GM18867 (cell line): ENCODE results near the gene NFU1.
A peak's percentile ranks its signal among the peaks of the same experiment; 100 is the strongest.

Experiments used
- ATAC-seq: cut with Tn5 transposase; IDR thresholded peaks from one replicate; pipeline ENCODE4 v1.9.1; 2021; ENCODE audit warnings: mild to moderate bottlenecking, moderate library complexity; ENCODE audit not compliant: unreplicated experiment

Gene NFU1

DNA sequence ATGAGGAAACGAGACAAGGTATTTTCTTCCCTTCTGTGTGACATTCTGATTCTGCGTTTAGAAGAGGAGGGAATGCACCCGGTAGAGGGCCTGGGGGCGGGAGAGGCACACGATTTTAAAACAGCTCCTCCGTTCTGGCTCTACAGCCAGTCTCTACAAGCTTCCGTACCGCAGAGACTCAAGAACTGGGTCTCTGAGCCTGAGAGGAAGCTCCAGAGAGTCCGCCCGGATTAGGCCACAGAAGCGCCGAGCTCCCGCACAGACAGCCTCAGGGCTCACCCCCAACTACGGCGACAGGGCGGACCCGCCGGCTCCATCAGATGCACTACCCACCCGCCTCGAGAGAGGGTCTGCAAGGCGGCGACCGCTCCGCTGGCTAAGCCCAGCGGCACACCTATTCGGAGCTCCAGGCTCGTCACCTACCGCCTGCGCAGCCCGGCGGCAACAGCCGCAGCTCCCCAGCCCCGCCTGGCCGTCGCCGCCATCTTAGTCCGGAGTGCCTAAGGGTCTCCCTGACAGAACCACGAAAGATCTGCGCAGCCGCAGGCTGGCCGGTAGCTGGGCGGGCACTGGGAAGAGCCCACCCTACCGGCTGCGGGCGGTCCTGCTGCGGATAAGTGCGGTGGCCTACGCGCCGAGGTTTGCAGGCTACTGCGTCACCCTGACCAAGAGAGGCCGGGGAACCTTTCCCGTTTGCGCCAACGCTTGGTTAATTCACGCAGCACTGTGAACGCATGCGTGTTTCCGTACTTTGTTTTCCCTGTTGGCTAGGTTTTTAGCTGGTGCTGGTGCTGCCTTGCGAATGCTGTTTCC, at the start of gene NFU1:
TSS of gene NFU1 (minus strand) at position 498 of the 813 bp plus-strand sequence. CDS start at position 485, 13 bp downstream.
- ATAC-seq = peak; percentile 92

- no peak for ATAC-seq
These were observed 46.5 kb upstream of the NFU1 start for GRCh38 chr2:69483696-69484095.

DNA sequence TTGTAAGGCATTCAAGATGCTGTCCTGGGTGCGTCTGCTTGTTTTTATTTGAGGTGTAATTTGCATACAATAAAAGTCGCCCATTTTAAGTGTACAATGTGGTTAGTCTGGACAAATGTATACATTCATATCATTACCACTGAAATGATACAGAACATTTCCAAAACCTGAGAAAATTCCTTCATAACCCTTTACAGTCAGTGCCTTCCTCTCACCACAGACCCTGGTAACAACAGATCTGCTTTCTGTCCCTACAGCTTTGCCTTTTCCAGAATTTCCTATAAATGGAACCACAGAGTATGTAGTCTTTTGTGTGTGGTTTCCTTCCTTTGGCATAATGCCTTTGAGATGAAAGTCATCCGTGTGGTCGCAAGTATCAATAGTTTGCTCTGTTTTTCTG, 45.8 kb upstream of the NFU1 start:
- no peak for ATAC-seq

DNA sequence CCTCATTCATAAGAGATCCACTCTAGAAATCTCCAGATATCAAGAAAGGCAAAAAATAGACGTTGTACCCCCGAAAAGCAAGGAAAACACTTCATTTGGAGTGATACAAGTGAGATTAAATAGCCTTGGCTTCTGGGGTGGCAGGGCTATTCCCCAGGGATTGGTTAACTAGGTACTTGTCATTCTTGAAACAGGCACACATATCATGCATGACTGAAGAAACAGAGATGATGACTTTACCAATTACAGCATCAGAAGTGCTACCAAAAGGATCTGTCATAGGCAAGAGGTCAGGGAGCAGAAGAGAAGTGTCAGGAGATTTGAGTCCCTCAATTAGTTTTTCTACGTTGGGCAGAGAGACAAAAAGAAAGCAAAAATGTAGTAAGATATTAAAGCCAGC, 45.2 kb upstream of the NFU1 start:
- ATAC-seq = no peak

DNA sequence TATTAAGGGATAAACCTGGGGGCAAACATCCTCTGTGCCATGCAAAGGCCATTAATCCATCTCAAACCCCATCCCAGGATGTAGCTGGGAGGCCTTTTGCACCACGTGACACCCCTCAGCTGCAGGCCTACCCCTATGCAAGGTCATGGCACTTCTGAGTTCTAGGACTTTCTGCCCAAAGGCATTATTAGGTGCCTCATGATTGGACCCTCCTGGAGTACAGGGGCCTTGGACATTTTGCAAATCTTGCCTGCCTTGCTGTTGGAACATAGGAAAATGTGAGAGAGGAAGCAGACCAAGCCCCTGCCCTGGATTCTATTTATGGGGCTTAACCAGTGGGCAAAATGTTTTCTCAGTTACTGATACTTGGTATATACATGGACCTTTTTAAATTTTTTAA, 44.2 kb upstream of the NFU1 start:
- ATAC-seq = no peak

GRCh38 chr2:69477627-69478026, 40.4 kb upstream of the NFU1 start:
- no peak for ATAC-seq

DNA sequence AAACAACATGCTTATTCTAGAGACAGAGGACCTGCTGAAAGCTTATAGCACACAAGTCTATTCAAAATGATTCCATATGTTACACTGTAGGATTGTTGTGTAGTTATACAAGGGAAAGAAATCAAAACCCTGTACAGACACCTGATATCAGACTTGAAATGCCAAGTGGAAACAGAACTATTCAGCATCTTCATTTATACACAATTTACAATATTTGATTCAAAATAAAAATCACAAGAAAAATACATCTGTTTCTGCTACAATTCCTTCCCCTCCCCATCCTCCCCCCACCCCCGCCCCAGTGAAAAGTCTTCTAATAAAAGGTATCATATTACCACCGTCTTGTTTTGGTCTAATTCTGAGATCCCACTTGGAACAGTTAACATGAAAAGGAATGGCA, 37.5 kb upstream of the NFU1 start:
- ATAC-seq = no peak

DNA sequence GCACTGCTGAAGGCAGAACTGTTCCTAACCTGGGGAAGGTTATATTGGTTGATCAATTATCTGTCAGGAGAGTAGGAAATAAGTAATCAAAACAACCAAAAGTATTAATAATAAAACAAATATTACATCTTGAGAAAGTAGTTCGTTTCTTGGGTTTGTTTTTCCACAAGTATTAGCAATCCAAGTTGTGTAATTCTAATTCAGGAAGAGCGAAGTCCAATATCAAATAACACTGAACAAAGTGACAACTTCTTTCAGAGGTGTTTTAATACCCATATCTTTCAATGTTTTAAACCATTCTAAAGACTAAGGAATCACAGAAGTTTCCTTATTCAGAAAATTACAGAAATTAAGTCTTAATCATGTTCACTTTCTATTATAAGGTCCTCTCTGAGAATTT, 34.6 kb upstream of the NFU1 start:
- ATAC-seq = no peak

GRCh38 chr2:69470911-69471310, 33.7 kb upstream of the NFU1 start:
- ATAC-seq = no peak

GRCh38 chr2:69469784-69470183, 32.5 kb upstream of the NFU1 start:
- ATAC-seq = no peak

DNA sequence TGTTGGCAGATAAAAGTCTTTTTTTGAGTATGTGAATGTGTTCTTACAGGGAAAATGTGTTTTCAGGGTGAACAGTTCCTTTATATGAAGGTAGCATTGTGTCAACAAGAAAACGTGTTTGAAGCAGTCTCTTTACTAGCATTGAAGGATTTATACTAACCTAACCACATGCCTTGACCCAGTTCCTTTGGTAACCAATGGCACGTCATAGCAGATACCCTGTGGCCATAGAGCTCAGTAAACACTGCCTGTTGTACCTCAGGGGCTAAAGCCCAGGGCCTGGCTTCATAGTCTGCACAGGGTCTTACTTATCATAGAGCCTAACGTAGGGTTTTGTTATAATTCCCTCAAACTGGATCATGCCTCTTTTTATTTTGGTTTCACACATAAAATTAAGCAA, 32.1 kb upstream of the NFU1 start:
- ATAC-seq = no peak

DNA sequence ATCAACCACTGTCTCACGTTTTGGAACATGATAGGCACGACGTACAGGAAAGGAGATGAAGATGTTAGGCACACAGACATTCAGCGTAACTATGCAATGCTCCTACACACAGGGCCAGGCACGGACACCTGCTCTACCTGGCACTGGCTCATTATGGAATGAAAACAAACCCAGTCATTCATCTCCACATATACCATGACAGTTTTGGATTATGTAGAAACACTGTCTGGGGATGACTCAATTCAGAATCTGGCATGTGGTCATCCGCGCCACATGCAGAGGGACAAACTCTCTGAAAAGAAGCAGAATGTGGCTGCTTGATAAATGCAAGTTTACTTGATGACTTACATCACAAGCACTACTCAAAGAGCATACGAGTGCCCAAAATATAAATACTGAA, 29.5 kb upstream of the NFU1 start:
- no peak for ATAC-seq

- no peak for ATAC-seq
These were observed 28.6 kb upstream of the NFU1 start for GRCh38 chr2:69465513-69466456.

DNA sequence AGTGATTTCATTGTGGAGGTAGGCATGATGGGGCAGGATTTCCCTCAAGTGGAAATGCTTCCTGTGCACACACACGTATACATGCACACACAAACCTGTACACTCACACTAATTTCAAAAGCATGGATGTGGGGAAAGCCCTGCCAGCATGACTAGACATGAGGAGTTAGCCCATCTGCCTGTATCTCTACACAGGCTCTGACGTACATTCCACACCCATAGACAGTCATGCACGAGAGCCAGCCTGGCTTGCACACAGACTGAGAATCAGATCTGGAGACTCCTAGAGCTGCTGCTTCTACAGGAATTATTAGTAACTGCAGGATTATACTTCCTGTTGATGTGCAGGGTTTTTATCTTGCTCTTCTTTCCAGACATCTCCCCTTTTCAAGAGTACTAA, 27.3 kb upstream of the NFU1 start:
- no peak for ATAC-seq

GRCh38 chr2:69462780-69463179, 25.5 kb upstream of the NFU1 start:
- ATAC-seq = no peak

DNA sequence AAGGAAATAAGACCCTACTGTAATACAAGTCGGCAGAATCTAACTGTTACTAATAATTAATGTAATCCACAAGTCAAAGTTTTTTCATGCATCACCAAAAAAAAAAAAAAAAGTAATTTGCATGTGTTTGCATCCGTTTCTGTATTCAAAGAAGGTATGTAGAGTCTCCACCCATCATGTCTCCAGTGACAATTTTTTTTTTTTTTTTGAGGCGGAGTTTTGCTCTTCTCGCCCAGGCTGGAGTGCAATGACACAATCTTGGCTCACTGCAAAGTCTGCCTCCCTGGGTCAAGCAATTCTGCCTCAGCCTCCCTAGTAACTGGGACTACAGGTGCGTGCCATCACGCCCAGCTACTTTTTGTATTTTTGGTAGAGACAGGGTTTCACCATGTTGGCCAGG, 24.2 kb upstream of the NFU1 start:
- ATAC-seq = no peak

- no peak for ATAC-seq
These were observed 22.7 kb upstream of the NFU1 start for GRCh38 chr2:69459936-69460335.

GRCh38 chr2:69456950-69457445, 19.8 kb upstream of the NFU1 start:
- no peak for ATAC-seq

DNA sequence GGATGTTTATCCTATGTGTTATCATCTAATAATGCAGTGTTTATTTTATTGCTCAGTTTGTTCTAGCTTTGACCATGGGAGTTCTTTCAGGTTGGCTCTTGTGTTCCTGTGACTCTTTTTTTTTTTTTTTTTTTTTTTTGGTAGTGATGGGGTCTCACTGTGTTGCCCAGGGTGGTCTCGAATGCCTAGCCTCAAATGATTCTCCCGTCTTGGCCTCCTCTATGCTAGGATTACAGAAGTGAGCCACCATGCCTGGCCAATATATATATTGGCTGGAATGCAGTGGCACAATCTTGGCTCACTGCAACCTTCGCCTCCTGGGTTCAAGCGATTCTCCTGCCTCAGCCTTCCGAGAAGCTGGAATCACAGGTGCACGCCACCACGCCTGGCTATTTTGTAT, 18.9 kb upstream of the NFU1 start:
- no peak for ATAC-seq

- no peak for ATAC-seq
These were observed 17.7 kb upstream of the NFU1 start for GRCh38 chr2:69454976-69455375.

- ATAC-seq = peak; percentile 82
These were observed 16.4 kb upstream of the NFU1 start for GRCh38 chr2:69453475-69454129.
